Panc1 (cell line): ENCODE measurements around the gene HBG2. TPM values are rescaled to one million over a fixed set of nuclear protein-coding genes. Genes with fewer than 3 reads are reported as not detected.

Experiments
- ATAC-seq: fragments of 200-7000 bp; cut with Tn5 transposase; 2 replicates; pipeline ENCODE4 v1.9.1; 2020; ENCODE audit warnings: mild to moderate bottlenecking, moderate library complexity
- BruUV-seq: library from RNA; stranded (reverse); fragments of 400-500 nt; replicated peaks from 2 replicates; lab custom pipeline; 2021; lab: Mats Ljungman, UMichigan
- CTCF ChIA-PET: fragments of 300-600 bp; sonication (Branson Sonifier 250); formaldehyde crosslinking; loops from one replicate; lab custom pipeline; 2022; ENCODE audit warnings: antibody characterized with exemption; lab: Charles Lee
- POLR2A ChIA-PET: fragments of 300-600 bp; sonication (Branson Sonifier 250); formaldehyde crosslinking; loops from one replicate; lab custom pipeline; 2022; ENCODE audit warnings: antibody characterized with exemption; lab: Charles Lee
- DNase-seq: peaks from one replicate; pipeline ENCODE4 v3.0.0-alpha.2; 2010; ENCODE audit warnings: low read depth, low spot score
- H3K27ac ChIP-seq: 2 replicates; pipeline ENCODE4 v1.5.1; 2011; ENCODE audit warnings: mild to moderate bottlenecking, low read length, inconsistent platforms
- H3K27me3 ChIP-seq: fragments of 200-500 bp; sonication (Bioruptor generic); 2 replicates; pipeline ENCODE4 v1.6.0; 2014; ENCODE audit warnings: low read length, inconsistent platforms; ENCODE audit not compliant: control insufficient read depth, insufficient read depth
- H3K36me3 ChIP-seq: fragments of 200-500 bp; sonication (Bioruptor generic); 2 replicates; pipeline ENCODE4 v1.5.1; 2014; ENCODE audit warnings: inconsistent platforms, mild to moderate bottlenecking, low read length, moderate library complexity; ENCODE audit not compliant: control insufficient read depth, insufficient read depth
- H3K4me1 ChIP-seq: 2 replicates; pipeline ENCODE4 v1.5.1; 2011; ENCODE audit warnings: inconsistent platforms, mild to moderate bottlenecking, low read length, moderate library complexity; ENCODE audit not compliant: control insufficient read depth, insufficient read depth
- H3K4me3 ChIP-seq, 2 experiments: 2 replicates each; pipeline ENCODE4 v1.5.1; 2011 to 2012; ENCODE audit warnings: low read depth in 2 of 2, low read length in 2 of 2, mild to moderate bottlenecking in 2 of 2, inconsistent platforms in 1 of 2, moderate library complexity in 1 of 2
- H3K9me3 ChIP-seq: fragments of 200-500 bp; sonication (Bioruptor generic); 2 replicates; pipeline ENCODE4 v1.5.1; 2014; ENCODE audit warnings: low read depth, mild to moderate bottlenecking, inconsistent platforms, low read length, moderate library complexity; ENCODE audit not compliant: control insufficient read depth, insufficient read depth
- POLR2AphosphoS5 ChIP-seq: IDR thresholded peaks from 2 replicates; pipeline ENCODE4 v1.6.1; 2012; ENCODE audit warnings: mild to moderate bottlenecking, low read depth, low read length, moderate library complexity
- REST ChIP-seq, 2 experiments: IDR thresholded peaks; 2 replicates each; pipeline ENCODE4 v1.6.1; 2011 to 2012; ENCODE audit warnings: low read depth in 2 of 2, control low read depth in 1 of 2, low read length in 1 of 2, mild to moderate bottlenecking in 1 of 2, moderate library complexity in 1 of 2; ENCODE audit not compliant: insufficient read depth in 1 of 2
- SIN3A ChIP-seq: IDR thresholded peaks from 2 replicates; pipeline ENCODE4 v1.6.1; 2012; ENCODE audit warnings: low read depth, mild to moderate bottlenecking, low read length, moderate library complexity, borderline replicate concordance; ENCODE audit not compliant: insufficient read depth
- TCF7L2 ChIP-seq: IDR thresholded peaks from 2 replicates; pipeline ENCODE4 v1.6.1; 2011; ENCODE audit warnings: mild to moderate bottlenecking, low read depth, low read length, inconsistent platforms
- in situ Hi-C: cut with HindIII; loops from 2 replicates; pipeline ENCODE4 v1.10.0; 2016; ENCODE audit warnings: low sequenced_read_pairs, low pct_unique_long_range_greater_than_20kb
- intact Hi-C: fragments of 100-400 bp; cut with micrococcal nuclease; formaldehyde crosslinking; loops from one replicate; pipeline ENCODE4 v1.10.0; 2022; ENCODE audit not compliant: unreplicated experiment
- total RNA-seq: library from RNA; stranded (reverse); gene quantifications from one replicate; pipeline ENCODE4 v1.2.1, GENCODE V29; 2021; ENCODE audit not compliant: unreplicated experiment
- TF ChIP-seq, protein P1 (sequence below): fragments of 450-650 bp; IDR thresholded peaks from 2 replicates; pipeline ENCODE4 v1.5.1; 2017; ENCODE audit warnings: mild to moderate bottlenecking

HBG2 gene
- total RNA-seq, 1 experiment from 2014 or later = 6.5 TPM

DNA sequence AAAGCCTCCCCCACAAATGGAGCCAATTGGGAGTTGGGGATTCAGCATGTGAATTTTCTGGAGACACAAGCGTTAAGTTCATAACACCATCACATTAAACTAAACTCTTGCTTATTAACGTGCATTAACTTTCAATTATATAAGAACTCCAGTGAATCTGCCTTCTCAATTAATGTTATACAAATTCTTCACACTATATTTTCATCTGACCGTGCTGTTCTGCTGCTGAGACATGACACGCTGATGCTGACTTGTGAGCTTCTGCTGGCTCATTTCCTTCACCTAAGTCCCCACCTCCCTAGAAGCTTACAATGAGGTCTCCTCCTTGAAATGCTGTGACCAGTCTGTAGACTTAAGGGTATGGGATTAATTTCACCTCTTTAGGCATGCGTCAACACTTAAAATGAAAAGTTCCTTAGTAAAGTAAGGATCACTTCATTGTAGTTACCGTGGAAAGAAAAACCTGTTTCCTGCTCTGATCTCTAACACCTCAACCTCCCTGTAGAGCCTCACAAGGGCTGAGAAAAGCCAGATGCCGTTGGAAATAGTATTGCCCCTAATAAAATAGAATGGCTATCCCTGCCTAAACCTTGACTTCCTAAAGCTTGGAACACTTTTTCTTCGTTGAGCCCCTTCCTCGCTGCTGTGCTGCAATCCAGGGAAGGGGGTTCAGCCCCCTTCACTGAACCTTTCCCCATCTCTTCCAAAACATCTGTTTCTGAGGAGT, 2.2 kb downstream of the HBG2 start:
- CTCF ChIA-PET = no interaction called here
- Histone ChIP-seq H3K4me3 (no peak overlapping the region), H3K9me3 (no peaks in the 10 kb centered on the region), H3K4me1 (no peaks in the 10 kb centered on the region), H3K27me3 (no peaks in the 10 kb centered on the region), H3K27ac (no peak overlapping the region), H3K36me3 (no peaks in the 10 kb centered on the region)
- intact Hi-C loops (no loop called here), in situ Hi-C loops (no loop called here)
- TF ChIP-seq REST (IDR thresholded peaks at IDR 0.05; ENCODE audit: insufficient read depth in 1 of 2, low read depth in 2 of 2, low read length in 1 of 2) = no peak
- TF ChIP-seq, protein P1, sequence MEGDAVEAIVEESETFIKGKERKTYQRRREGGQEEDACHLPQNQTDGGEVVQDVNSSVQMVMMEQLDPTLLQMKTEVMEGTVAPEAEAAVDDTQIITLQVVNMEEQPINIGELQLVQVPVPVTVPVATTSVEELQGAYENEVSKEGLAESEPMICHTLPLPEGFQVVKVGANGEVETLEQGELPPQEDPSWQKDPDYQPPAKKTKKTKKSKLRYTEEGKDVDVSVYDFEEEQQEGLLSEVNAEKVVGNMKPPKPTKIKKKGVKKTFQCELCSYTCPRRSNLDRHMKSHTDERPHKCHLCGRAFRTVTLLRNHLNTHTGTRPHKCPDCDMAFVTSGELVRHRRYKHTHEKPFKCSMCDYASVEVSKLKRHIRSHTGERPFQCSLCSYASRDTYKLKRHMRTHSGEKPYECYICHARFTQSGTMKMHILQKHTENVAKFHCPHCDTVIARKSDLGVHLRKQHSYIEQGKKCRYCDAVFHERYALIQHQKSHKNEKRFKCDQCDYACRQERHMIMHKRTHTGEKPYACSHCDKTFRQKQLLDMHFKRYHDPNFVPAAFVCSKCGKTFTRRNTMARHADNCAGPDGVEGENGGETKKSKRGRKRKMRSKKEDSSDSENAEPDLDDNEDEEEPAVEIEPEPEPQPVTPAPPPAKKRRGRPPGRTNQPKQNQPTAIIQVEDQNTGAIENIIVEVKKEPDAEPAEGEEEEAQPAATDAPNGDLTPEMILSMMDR = no peak
- TF ChIP-seq POLR2AphosphoS5 = no peak
- no peak for TF ChIP-seq TCF7L2
- no peak for TF ChIP-seq SIN3A
- no TSS peak for BruUV-seq
- ATAC-seq (no peak), DNase-seq (no peak)
- POLR2A ChIA-PET = no interaction called here

GRCh38 chr11:5251746-5252145, 2.8 kb downstream of the HBG2 start:
- no peaks in the 10 kb centered on the region for H3K9me3 ChIP-seq
- intact Hi-C loops = no loop called here
- no peaks in the 10 kb centered on the region for H3K27me3 ChIP-seq
- POLR2A ChIA-PET = no interaction called here
- no peak for DNase-seq
- no peak for ATAC-seq
- H3K4me3 ChIP-seq = no peak overlapping the region
- H3K4me1 ChIP-seq = no peaks in the 10 kb centered on the region
- no peak for TF ChIP-seq REST (IDR thresholded peaks at IDR 0.05; ENCODE audit: insufficient read depth in 1 of 2, low read depth in 2 of 2, low read length in 1 of 2)
- in situ Hi-C loops = no loop called here
- CTCF ChIA-PET = no interaction called here
- no TSS peak for BruUV-seq
- no peaks in the 10 kb centered on the region for H3K36me3 ChIP-seq
- no peak overlapping the region for H3K27ac ChIP-seq
